Hematopoietic multipotent progenitor cell treated with erythropoietin and hydrocortisone succinate and interleukin-3 and kit ligand, for 6 days (in vitro differentiated cells): ENCODE measurements around the gene MYO1B.
A peak's percentile ranks its signal among the peaks of the same experiment; 100 is the strongest.

Source experiments
- DNase-seq: peaks from one replicate; pipeline ENCODE4 v3.0.0-alpha.2; 2015

Gene MYO1B

GRCh38 chr2:191369034-191369433 is 123.8 kb downstream of the MYO1B start:
- DNase-seq: peak; percentile 18

- DNase-seq: no peak
Observed at GRCh38 chr2:191374366-191374765, 129.2 kb downstream of the MYO1B start.

GRCh38 chr2:191374939-191375338 is 129.7 kb downstream of the MYO1B start:
- DNase-seq: no peak

- peak; percentile 24 for DNase-seq
Observed at GRCh38 chr2:191376981-191377629, 131.9 kb downstream of the MYO1B start.

- no peak for DNase-seq
Observed at GRCh38 chr2:191379375-191379774, 134.2 kb downstream of the MYO1B start.

GRCh38 chr2:191382801-191383200 is 137.6 kb downstream of the MYO1B start:
- no peak for DNase-seq

GRCh38 chr2:191383486-191383885 is 138.3 kb downstream of the MYO1B start:
- DNase-seq: no peak

GRCh38 chr2:191384829-191385228 is 139.6 kb downstream of the MYO1B start:
- DNase-seq: no peak

GRCh38 chr2:191385416-191386160 is 140.4 kb downstream of the MYO1B start:
- DNase-seq: no peak

- DNase-seq: no peak
Observed at GRCh38 chr2:191386938-191387536, 141.8 kb downstream of the MYO1B start.

GRCh38 chr2:191389288-191389687 is 144.1 kb downstream of the MYO1B start:
- no peak for DNase-seq

GRCh38 chr2:191391171-191391570 is 146.0 kb downstream of the MYO1B start:
- DNase-seq: no peak

GRCh38 chr2:191394043-191394442 is 148.8 kb downstream of the MYO1B start:
- DNase-seq: no peak

GRCh38 chr2:191396794-191397193 is 151.6 kb downstream of the MYO1B start:
- no peak for DNase-seq

- DNase-seq: no peak
Observed at GRCh38 chr2:191399601-191400000, 154.4 kb downstream of the MYO1B start.

GRCh38 chr2:191401287-191401686 is 156.1 kb downstream of the MYO1B start:
- DNase-seq: no peak

GRCh38 chr2:191402966-191403565 is 157.9 kb downstream of the MYO1B start:
- no peak for DNase-seq

- peak; percentile 65 for DNase-seq
Observed at GRCh38 chr2:191404568-191404991, 159.4 kb downstream of the MYO1B start.

GRCh38 chr2:191405546-191405945 is 160.3 kb downstream of the MYO1B start:
- no peak for DNase-seq

- no peak for DNase-seq
Observed at GRCh38 chr2:191410646-191411436, 165.6 kb downstream of the MYO1B start.

- DNase-seq: no peak
Observed at GRCh38 chr2:191411472-191411871, 166.3 kb downstream of the MYO1B start.

- DNase-seq: no peak
Observed at GRCh38 chr2:191412353-191412752, 167.1 kb downstream of the MYO1B start.

GRCh38 chr2:191415101-191415500 is 169.9 kb downstream of the MYO1B start:
- no peak for DNase-seq
